GM12874 (cell line): Measurements from ENCODE around the gene DACH2.

Source experiments
- CTCF ChIP-seq: IDR thresholded peaks from 2 replicates; pipeline ENCODE4 v1.5.1; 2011; ENCODE audit warnings: low read depth, mild to moderate bottlenecking, control low read depth, low read length, moderate library complexity; ENCODE audit not compliant: insufficient read depth

DACH2 gene

GRCh38 chrX:86383681-86384540 lies 235.7 kb downstream of the DACH2 start:
- TF ChIP-seq CTCF, result no peak

GRCh38 chrX:86407371-86407770 lies 259.1 kb downstream of the DACH2 start:
- no peak for TF ChIP-seq CTCF

DNA sequence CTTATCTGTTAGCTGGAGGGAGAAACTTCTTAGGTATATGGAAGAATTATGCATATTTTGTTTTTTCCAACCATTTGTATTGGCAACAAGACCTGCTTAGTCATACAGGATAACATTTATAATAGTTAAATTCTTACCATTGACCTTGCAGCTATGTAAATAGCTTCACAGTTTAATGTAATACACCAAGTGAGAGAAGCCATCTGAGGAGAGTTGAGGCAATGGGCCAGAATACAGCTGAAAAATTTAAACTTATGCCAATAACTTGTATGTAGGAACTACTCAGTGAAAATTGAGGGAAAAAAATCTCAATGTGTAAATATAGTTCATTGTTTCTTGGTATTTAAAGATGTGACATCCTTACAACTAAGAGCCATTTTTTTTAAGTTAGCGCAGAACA lies 273.5 kb downstream of the DACH2 start:
- no peak for TF ChIP-seq CTCF

- no peak for TF ChIP-seq CTCF
Measured at GRCh38 chrX:86436116-86436515, 287.9 kb downstream of the DACH2 start.

- TF ChIP-seq CTCF, result no peak
Measured at GRCh38 chrX:86455495-86455894, 307.2 kb downstream of the DACH2 start.

DNA sequence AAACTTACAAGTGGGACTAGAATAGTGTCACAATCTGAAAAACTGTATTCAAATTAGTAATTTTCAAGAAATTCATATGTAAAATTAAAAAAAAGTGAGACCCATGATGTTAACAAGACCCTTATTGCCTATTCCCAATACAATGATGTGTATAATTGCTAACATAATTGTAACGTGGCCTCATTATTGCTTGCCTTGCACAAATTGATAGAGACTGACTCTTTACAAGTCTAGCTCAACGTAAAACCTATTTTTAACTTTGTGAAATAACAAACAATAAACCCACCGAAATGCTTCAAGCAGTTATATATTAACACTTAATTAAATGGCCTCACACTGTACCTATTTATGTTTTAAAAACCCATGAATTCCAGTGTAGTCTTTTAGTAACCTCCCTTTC lies 312.5 kb downstream of the DACH2 start:
- no peak for TF ChIP-seq CTCF

- TF ChIP-seq CTCF, result no peak
Measured at GRCh38 chrX:86504297-86504696, 356.0 kb downstream of the DACH2 start.
